ENCODE data around the gene ITGAL.

GRCh38 chr16:30503403-30504296, 31.1 kb downstream of the ITGAL start:
- TF ChIP-seq, protein P1, sequence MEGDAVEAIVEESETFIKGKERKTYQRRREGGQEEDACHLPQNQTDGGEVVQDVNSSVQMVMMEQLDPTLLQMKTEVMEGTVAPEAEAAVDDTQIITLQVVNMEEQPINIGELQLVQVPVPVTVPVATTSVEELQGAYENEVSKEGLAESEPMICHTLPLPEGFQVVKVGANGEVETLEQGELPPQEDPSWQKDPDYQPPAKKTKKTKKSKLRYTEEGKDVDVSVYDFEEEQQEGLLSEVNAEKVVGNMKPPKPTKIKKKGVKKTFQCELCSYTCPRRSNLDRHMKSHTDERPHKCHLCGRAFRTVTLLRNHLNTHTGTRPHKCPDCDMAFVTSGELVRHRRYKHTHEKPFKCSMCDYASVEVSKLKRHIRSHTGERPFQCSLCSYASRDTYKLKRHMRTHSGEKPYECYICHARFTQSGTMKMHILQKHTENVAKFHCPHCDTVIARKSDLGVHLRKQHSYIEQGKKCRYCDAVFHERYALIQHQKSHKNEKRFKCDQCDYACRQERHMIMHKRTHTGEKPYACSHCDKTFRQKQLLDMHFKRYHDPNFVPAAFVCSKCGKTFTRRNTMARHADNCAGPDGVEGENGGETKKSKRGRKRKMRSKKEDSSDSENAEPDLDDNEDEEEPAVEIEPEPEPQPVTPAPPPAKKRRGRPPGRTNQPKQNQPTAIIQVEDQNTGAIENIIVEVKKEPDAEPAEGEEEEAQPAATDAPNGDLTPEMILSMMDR (IDR thresholded peaks at IDR 0.05): no peak
- TF ChIP-seq POLR2A (IDR thresholded peaks at IDR 0.05): no peak
